Medulla oblongata (tissue), 1 donor: ENCODE data around the gene USP6.
"Not testable (repeated sequence)": the region's sequence is repeated elsewhere in the genome, so short reads cannot be mapped to it uniquely, and the experiment has no call there.

Experiments
- DNase-seq: peaks from one replicate; pipeline ENCODE4 v3.0.0-alpha.2; 2015; ENCODE audit errors: extremely low spot score

USP6 gene

DNA sequence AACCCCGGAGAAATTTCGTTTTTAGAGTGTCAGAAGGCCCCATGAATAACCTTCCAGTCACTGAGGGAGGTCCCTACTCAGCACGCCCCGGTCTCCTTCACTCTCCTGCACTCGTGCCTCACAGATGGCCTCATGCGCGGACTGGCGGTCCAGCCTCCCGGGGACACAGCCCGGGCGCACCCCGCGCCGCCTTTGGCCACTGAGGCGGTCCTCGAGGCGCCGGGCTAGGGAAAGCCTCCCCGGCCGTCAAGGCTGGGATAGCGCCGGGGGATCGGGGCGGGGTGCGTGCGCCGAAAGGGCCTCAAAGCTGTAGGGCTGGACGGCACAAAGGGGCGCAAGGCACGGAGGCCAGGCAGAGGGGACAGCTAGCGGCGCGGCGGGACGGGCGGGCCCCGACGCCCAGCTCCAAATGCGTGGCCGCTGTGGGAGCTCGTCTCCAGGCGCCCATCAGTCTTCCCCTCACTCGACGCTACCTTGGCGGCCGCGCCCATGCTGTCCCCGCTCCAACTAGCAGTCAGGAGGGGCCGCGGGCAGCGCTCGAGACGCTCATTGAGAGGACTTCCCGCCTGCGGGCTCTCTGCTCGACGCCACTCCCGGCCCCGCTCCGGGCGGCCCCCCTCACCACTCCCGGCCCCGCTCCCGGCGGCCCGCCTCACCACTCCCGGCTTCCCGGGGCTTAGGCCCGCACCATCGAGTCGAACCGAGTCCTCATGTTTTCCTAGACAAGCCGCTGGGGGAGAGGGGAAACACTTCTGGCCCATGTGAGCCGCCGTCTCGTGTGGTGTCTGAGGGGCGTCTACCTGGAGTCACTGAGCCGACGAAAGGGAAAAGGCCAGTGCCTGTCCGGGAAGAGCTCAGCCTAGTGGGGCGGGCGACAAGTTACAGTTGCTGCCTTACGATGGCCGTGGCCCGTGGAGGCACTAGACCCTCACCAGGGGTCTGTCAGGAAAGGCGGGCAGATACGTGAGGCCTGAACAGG lies at the start of gene USP6:
Gene USP6, plus strand, starts transcription at position 360 of the 979 bp plus-strand sequence. CDS start 14,336 bp downstream, outside the sequence.
- DNase-seq, result no peak

DNA sequence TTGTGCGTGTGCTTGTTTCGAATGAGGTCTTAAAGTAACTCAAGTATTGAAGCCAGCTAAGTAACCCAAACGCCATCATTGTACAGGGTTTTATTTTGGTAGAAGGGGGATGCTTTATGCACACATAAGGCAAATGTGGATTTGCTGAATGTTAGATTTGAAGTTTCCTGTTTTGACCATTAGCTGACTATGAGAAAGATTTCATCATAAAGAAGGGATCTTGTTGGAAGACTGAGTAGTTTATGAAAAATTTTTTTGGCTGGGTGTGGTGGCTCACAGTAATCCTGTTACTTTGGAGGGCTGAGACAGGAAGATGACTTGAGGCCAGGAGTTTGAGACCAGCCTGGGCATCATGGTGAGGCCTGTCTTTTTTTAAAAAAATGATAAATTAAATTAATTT lies 47.6 kb upstream of the USP6 start:
- DNase-seq, result no peak

DNA sequence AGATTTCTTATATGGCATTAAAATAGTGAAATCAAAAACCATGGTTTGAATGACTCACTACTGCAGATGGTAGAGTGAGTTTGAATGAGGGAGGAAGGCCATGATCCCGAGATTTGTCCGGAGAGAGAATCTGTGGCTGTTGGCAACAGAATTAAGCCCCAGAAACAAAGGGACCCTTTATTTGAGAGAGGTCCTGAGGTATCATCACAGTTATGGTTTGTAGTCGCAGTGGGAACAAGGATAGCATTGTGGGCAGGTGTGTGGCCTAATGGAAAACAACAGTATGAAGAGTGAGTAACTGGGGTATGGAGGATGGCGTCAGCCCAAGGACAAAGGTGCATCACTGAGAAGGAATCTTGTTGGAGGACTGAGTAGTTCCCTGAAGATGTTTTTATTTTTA lies 46.1 kb upstream of the USP6 start:
- no peak for DNase-seq

DNA sequence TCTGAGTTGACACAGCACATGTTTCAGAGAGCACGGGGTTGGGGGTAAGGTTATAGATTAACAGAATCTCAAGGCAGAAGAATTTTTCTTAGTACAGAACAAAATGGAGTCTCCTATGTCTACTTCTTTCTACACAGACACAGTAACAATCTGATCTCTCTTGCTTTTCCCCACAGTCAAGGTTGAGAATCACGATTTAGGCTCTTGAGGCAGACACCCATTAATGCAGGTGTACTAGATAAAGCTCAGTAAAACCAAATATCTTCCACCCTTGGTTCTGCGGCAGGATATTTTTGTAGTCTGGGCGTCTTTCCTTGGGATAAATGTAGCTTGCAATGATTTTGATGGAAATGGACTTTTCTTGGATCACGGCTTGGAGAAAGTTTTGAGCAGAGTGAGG lies 40.4 kb upstream of the USP6 start:
- DNase-seq, result not testable (repeated sequence)

DNA sequence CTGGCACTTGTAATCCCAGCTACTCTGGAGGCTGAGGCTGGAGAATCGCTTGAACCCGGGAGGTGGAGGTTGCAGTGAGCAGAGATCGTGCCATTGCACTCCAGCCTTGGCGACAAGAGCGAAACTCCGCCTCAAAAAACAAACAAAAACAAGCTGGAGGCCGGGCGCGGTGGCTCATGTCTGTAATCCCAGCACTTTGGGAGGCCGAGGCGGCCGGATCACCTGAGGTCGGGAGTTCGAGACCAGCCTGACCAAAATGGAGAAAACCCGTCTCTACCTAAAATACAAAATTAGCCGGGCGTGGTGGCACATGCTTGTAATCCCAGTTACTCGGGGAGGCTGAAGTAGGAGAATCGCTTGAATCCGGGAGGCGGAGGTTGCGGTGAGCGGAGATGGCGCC lies 38.6 kb upstream of the USP6 start:
- not testable (repeated sequence) for DNase-seq

DNA sequence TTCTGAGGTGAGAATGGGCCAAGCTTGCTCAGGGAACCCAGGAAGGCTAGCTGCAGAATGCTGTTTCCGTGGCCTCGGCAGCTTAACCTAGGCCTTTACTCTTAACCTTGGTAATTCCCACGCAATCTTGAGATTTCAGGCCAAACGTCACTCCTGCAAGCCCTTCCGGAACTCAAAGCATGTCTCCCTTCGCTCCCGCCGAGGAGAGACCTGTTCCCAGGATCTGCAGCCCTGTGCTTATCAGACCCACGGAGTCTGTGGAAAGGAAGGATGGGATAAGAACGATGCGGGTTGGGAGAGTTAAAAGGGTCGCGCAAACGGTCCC lies 38.1 kb upstream of the USP6 start:
- DNase-seq, result no peak

DNA sequence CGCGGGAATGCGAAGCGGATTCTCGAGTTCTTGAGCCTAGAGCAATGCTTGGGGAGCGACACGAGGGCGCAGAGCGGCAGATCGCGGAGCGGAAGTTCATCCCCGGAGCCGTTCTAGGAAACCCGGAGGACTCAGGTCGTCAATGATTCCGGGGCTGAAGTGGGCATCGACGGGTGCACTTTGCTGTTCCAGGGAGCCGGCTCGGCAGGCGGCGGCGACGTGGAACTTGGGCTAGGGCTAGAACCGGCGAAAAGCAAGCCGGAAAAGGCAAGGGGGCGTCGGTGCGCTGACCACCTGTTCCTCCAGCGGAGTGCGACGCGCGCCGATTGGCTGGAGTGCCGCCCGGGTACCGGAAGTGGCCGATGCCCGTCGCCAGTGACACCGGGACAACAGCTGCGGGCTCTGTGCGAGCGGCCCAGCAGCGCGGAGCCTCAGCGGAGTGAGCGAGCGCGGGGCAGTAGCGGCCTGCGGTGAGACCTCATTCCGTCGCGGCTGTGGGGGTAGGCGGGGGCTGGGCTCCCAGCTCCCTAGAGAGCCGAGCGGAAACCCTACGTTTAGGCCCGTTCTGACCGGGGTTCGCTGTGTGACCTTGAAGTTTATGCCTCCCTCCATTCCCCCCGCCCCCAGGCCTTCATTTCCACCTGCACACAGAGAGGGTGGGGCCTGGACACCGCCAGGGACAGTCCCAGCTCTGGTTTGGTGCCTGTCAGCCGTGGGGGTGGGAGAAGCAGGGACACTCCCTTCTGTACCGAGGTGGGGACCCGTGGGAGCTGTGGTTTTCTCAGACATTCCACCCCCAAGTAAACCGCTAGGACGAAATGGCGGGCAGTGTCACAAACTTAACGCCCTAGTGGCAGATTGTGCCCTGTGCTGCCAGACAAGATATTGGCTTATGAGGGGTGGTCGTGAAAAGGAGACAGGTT lies 37.5 kb upstream of the USP6 start, which contains the start of gene ZFP3:
Gene ZFP3, plus strand, starts transcription at position 362 of the 923 bp plus-strand sequence. CDS start 13,038 bp downstream, outside the sequence.
- DNase-seq, result peak; percentile 82

DNA sequence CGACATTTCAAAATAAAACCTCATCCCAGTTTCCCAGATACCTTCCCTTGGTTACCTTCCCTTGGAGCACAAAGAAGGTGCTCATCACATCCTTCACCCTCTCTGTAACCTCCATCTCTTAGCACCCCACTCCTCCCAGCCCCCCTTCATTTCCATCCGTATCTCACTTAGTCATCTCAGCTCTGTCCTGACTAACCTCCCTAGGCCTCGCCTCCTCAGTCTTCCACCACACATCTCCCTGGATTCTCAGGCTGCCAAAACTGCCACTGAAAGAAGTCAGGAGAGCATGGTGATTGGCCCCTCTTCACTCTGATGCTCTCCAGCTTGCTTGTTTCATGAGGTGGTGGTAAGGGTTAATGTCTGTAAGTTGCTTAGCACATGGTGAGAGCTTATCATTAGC lies 35.2 kb upstream of the USP6 start:
- DNase-seq, result no peak

DNA sequence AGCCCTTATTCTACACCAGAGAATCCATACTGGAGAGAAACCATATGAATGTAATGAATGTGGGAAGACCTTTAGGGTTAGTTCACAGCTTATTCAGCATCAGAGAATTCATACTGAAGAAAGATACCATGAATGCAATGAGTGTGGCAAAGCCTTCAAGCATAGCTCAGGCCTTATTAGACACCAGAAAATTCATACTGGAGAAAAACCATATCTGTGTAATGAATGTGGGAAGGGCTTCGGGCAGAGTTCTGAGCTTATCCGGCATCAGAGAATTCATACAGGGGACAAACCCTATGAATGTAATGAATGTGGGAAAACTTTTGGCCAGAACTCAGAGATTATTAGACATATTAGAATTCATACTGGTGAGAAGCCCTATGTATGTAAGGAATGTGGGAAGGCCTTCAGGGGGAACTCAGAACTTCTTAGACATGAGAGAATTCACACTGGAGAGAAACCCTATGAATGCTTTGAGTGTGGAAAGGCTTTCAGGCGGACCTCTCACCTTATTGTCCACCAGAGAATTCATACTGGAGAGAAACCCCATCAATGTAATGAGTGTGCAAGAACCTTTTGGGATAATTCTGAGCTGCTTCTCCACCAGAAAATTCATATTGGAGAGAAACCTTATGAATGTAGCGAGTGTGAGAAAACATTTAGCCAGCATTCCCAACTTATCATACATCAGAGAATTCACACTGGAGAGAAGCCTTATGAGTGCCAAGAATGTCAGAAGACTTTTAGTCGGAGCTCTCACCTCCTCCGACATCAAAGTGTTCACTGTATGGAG lies 23.4 kb upstream of the USP6 start:
- DNase-seq, result no peak

DNA sequence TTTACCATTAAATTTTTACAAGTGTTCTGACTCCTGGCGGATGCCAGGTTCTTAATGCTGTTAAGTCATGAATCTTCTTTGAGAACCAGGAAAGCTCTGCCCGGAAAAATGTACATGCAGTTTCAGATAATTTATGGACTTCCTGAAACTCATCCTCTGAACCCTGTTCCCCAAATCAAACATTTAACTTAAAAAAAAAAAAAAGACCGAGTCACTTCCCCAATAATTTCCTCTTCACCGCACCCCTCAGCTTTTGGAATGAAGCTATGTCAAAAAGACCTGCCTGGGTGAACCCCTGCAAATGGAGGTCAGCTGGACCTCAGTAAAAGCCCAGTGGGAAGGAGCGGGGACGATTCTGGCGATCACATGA lies 19.1 kb upstream of the USP6 start:
- DNase-seq, result no peak

DNA sequence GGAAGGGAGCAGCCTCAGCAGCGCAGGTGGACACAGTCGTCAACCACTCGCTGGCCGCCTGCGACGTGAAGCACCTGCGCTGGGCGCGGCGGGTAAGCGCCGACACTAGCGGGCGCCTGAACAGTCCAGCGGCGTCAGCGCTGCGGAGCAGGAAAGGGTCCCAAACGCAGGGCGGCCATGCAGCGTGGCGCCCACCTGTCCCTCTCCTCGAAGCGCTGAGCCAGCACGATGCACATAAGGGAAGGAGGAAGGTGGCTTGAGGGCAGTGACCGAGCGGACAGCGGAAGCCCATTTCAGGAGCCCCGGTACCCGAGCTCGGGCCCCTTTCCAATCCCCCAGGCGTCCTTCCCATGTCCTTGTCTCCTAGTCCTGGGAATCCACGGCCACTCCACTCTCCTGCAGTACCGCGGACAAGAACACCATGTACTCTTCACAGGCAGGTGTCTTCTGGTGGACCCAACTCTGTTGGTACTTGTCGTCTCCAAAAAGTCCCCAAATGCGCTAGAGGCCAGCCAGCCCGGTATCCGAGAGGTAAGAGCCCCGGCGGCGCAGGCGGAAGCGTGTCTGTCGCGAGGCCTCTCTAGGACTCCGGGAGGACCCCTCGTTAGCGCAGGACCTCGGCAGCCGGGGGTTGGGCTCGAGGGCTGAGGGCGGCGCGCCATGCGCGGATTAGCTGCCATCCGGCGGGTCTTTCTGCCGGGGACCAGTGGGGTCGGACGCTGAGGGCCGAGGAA lies 18.6 kb upstream of the USP6 start:
- DNase-seq, result no peak

DNA sequence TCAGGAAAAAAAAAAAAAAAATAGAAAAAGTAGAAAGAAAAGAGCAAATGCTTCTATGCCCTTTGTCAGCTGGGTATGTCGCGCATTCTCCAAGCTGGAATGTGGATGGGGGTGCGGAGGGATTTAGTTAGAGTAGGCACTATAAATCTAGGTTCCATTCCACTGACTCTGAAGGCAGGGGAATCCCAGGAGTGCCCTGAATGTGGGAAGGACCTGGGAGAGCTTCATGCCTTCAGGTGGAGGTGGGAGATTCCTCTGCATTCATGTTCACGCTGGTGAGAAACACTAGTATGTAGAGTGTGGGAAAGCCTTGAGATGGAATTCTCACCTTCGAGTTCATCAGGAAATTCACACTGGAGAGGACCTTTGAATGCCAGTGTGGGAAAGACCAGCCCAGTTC lies 16.6 kb upstream of the USP6 start:
- DNase-seq, result no peak

DNA sequence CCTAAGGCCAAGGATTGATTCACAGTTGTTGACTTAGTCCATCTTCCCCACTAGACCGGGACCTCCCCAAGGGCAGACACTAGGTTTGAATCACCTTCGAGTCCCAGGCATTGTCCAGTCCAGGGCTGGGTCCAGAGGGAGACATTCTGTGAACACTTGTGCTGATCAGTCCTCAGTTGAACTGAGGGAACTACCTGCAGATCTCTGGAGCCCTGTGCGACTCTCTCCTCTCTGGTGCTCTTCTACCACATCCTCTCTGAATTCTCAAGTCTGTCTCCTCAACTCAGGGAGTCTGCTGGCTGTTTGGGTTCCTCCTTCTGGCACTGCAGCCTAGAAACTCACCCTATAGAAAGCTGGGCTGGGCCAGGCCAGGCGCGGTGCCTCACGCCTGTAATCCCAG lies 15.0 kb upstream of the USP6 start:
- DNase-seq, result no peak

DNA sequence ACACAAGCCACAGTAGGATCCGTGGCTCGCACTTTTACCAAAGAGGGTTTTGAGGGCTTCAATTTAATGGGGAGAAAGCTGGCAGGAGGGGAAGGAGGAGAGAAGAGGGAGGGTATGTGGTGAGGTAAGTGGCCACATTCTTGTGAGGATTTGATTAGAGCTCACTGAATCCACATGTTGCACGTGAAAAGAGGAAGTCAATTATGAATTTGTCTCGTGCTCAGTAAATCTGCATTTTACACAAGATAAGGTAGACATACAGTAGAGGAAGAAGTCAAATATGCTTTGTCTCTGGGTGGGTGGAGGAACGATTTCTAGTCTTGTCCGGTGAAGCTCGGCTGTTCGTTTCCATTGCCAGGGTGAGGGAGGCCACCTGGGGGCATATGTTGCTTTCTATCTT lies 5.0 kb upstream of the USP6 start:
- DNase-seq, result no peak

DNA sequence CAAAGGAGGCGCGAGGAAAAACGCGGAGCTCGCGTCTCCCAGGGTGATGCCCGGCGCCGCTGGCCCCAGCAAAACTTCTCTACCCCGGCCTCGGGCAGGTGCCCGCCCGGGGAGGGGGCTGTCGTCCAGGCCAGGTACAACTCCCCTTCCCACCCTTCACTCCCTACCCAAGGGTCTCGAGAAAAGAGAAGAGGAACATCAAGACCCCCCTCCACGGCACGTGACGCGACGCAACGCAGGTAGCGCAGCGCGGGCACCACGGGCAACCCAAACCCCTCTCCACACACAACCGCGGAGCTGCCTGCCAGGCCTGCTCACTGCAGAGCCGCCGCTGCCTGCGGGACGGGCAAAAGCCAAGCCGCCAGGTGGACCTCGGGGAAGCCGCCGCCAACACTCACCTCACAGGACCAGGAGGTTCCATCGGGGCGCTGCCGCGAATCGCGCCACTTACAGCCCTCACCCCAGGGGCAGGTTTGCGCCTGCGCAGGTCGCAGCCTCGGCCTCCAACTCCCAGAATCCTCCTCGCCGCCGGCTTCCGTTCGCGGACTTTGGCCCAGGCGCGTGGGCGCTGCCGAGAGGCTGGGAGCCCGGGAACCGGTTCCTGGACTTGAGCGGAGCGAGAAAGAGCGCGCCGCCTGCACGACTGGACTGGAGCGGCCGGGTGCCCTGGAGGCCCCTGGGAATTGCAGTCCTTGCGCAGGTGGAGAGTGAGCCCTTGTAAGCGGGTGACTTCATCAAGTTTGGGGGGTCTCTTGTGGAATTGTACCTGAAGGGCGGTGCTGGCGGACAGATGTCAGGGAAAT lies 4.2 kb upstream of the USP6 start, which contains the start of gene ZNF232:
Gene ZNF232, minus strand, starts transcription at position 477 of the 803 bp plus-strand sequence. Its CDS starts 56 bp downstream, at position 421.
- peak; percentile 94 for DNase-seq

DNA sequence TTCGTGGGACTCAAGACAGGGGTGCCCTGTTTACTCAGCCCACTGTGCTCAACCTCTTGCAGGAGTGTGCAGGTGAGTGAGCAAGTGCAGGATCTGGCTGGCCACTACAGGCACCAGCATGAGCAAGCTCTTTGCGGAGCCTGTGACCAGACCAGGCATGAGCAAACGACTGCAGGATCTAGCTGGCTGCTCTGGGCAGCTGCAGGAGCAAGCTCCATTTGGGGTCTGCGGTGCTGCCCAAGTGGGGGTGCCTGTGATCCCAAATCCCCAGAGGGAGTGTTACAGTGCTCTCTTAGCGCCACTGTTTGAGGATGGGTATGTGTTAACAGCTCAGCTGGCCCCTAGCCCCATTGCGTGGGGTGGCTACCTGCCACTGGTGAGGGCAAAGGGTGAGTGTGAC lies 2.4 kb downstream of the USP6 start:
- DNase-seq, result no peak

DNA sequence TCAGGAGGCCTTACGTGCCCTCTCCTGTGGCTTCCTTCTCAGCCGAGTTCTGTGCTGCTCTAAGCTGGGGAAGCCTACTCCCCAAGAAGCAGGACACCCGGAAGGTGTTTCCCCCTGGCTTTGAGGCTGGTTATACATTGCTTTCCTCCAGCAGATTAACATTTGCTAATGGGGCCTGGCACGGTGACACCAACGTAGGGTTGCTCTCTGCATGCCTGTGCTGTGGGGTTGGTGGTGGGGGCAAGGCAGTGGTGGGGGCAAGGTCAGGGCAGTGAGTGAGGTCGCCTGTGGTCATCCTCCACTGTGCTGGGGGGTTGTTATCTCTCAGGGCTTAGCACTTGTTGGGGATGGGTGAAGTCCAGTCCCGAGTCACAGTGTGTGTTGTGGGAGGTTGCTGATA lies 4.2 kb downstream of the USP6 start:
- no peak for DNase-seq

DNA sequence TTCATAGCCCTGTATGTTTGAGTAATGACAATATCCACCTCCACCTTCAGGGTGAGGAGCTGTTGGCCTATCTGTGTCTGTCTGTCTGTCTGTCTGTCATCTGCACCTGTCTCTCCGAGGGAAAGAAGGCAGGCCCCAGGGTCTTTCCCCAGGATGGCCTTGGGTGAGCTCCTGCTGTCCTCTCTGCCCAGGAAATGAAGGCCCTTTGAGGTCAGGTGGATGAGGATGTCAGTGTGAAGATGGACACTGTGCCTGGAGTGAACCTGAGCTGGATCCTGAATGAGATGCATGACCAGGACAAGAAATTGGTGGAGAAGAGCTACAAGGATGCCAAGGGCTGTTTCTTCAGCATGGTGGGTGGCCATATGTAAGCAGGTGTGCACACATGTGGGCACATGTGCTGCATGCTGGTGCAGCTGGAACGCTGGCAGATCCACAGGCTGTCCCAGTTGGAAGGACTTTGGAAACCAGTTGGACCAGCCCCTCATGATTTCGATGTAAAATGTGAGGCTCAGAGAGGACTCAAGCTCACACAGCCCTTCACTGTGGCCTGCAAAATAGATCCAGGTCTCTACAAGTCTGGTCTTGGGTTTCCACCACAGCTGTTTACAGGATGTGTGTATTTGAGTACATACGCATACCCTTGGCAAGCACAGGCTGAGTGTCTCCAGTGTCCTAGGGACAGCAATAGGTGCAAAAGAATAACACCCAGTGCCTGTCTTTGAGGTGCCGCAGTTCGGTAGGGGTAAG lies 4.8 kb downstream of the USP6 start:
- DNase-seq, result not testable (repeated sequence)

DNA sequence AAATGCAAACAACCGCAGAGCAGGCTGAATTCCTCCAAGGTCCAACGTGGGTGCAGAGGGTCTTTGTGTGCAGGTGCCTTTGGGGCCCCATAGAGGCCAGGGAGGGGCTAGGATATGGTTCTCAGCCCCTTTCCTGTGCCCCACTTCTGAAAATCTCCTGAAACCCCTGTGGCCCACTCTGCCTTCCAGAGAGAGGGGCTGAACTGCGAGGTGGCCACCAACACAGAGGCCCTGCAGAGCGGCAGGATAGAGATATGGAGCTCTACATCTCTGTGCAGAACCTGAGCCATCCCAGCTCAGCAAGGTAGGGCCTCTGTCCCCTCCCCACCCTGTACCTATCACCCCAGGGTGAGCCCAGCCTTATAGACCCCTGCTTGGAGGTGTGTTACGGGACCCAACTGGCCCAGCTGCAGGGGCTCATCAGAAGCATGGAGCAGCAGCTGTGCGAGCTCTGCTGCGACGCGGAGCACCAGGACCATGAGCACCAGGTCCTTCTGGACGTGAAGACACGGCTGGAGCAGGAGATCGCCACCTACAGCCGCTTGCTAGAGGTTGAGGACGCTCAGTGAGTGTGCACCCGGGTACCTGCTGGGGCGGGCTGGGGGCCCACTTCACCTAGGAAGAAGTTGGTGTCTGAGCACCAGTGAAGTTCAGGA lies 5.5 kb downstream of the USP6 start:
- DNase-seq, result no peak
